ENCODE results near the gene TUT1.

- TF ChIP-seq CTCF (conservative IDR thresholded peaks at IDR 0.05; ENCODE audit: low read depth in 2 of 2) (no peak), REST (IDR thresholded peaks at IDR 0.05; ENCODE audit: unreplicated experiment) (no peak), NANOG (IDR thresholded peaks at IDR 0.05; ENCODE audit: borderline replicate concordance) (no peak)
These were observed 32.1 kb downstream of the TUT1 start for GRCh38 chr11:62559204-62559603.

Measured in GM23338 (cell line).